ENCODE data around the gene ARFGAP2.

DNA sequence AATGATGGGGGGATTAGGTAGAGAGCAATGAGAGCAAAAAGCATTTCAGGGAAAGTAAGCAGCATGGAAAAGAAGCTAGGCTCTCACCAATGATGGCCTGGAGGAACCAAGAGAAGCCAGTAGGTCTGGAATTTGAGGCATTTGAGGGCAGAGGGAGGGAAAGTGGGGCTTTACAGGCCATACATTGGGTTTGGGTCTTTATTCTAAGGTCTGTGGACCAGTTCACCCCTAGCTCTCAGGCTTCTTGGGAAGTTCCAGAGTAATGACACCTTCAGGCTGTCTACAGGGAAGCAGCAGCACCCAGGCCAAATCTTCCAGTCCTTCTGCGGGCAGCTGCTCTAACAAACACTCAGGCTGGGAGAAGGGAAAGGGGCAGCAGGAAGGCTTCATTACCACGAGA, 29.4 kb downstream of the ARFGAP2 start:
- TF ChIP-seq POLR2A (IDR thresholded peaks at IDR 0.05) (no peak), CTCF (IDR thresholded peaks at IDR 0.05) (no peak)
